Fibroblast of skin of abdomen (primary cell): ENCODE results near the gene ASGR2.
"Not testable (repeated sequence)": the region's sequence is repeated elsewhere in the genome, so short reads cannot be mapped to it uniquely, and the experiment has no call there.

Experiments
- DNase-seq: peaks from one replicate; pipeline ENCODE4 v3.0.0-alpha.2; 2013

The ASGR2 gene

GRCh38 chr17:7123844-7124243 is 9.2 kb upstream of the ASGR2 start:
- DNase-seq = no peak

GRCh38 chr17:7122381-7122780 is 7.8 kb upstream of the ASGR2 start:
- no peak for DNase-seq

GRCh38 chr17:7120635-7121034 is 6.0 kb upstream of the ASGR2 start:
- not testable (repeated sequence) for DNase-seq

- DNase-seq = no peak
These were observed 5.5 kb upstream of the ASGR2 start for GRCh38 chr17:7120123-7120522.

- DNase-seq = no peak
These were observed 4.7 kb upstream of the ASGR2 start for GRCh38 chr17:7119314-7119713.

GRCh38 chr17:7114875-7115614 is 423 bp upstream of the ASGR2 start:
- DNase-seq = no peak

GRCh38 chr17:7113273-7114071 is 1.1 kb downstream of the ASGR2 start:
- no peak for DNase-seq

- DNase-seq = no peak
These were observed 2.0 kb downstream of the ASGR2 start for GRCh38 chr17:7112510-7113108.

- DNase-seq = no peak
These were observed 2.7 kb downstream of the ASGR2 start for GRCh38 chr17:7111784-7112509.

GRCh38 chr17:7110617-7111306 is 3.9 kb downstream of the ASGR2 start:
- DNase-seq = no peak

- DNase-seq = no peak
These were observed 4.9 kb downstream of the ASGR2 start for GRCh38 chr17:7109461-7110322.

- no peak for DNase-seq
These were observed 5.6 kb downstream of the ASGR2 start for GRCh38 chr17:7108981-7109380.

GRCh38 chr17:7108560-7108925 is 6.1 kb downstream of the ASGR2 start:
- no peak for DNase-seq

- no peak for DNase-seq
These were observed 6.6 kb downstream of the ASGR2 start for GRCh38 chr17:7107795-7108559.

GRCh38 chr17:7107012-7107754 is 7.4 kb downstream of the ASGR2 start:
- no peak for DNase-seq

- DNase-seq = no peak
These were observed 12.2 kb downstream of the ASGR2 start for GRCh38 chr17:7102421-7102820.

GRCh38 chr17:7101531-7101930 is 13.1 kb downstream of the ASGR2 start:
- DNase-seq = no peak

- DNase-seq = not testable (repeated sequence)
These were observed 13.8 kb downstream of the ASGR2 start for GRCh38 chr17:7100641-7101379.
